Ovary (tissue), 3 donors: ENCODE data around the gene PTPRK.

Experiments used
- CTCF ChIP-seq, 3 donors: fragments of 450-650 bp in 2 of 3; fragments of 200-600 bp in 1 of 3; IDR thresholded peaks; one replicate each; pipeline versions ENCODE4 v1.5.1 to v1.8.0; 2016 to 2022; ENCODE audit warnings: antibody characterized with exemption in 3 of 3, mild to moderate bottlenecking in 1 of 3
- EP300 ChIP-seq: sonication (generic); formaldehyde crosslinking; IDR thresholded peaks from one replicate; pipeline ENCODE4 v1.6.1; 2017; ENCODE audit warnings: antibody characterized with exemption
- POLR2A ChIP-seq: fragments of 450-650 bp; IDR thresholded peaks from one replicate; pipeline ENCODE4 v1.6.1; 2017; ENCODE audit warnings: antibody characterized with exemption, mild to moderate bottlenecking, moderate library complexity
- donor health status: DM: no; HTN: no; CAD: no.

- TF ChIP-seq EP300 (no peak), CTCF (IDR thresholded peaks at IDR 0.05) (no peak), POLR2A (no peak)
Measured at GRCh38 chr6:127938701-127939100, 581.7 kb downstream of the PTPRK start.
